Measurements from ENCODE around the gene GSTO2. TPM values are rescaled to one million over a fixed set of nuclear protein-coding genes. Genes with fewer than 3 reads are reported as not detected.

The GSTO2 gene
- total and polyA plus RNA-seq, 12 donors = 0.25 to 1.6 (median 0.94) TPM

DNA sequence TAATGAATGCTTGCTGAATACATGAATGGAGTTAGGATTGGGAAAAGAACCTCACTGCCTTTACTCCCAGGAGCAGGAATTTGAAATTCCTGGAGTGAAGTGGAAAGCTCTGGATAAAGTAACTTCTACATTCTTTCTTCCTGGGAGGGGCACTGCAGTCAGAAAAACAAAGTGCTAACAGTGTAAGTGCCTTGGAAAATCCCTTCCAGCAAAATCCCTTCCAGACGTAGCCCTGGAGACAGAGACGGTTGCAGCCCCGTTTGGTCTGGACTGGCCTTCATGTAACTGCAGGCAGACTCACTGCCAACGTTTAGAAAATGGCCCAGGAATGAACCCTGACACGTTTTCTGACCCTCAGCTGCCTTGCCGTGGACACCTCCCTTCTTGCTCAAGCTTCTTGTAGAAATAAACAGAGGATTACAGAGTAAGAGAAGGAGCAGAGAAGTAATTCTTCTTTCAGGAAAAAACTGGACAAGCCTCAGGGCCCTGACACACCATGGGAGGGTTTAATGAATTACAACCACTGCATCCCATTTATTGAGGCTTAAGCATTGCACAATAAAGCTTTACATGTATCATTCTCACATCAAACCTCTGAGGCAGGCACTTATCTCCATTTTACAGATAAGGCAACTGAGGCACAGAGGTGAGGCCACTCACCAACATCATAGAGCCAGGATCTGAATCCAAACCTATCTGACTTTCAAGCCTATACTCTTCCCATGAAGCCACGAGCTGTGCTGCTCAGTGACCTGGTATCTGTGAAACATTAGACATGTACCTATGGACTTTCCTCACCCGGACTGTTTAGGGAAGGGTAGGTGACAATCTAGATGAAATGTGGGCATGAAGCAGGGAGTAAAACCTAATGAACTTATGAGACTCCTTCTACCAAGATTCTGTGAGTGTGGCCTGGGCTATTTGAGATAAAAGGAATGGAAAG lies 61.5 kb downstream of the GSTO2 start:
- peak in 6 of 8 donors; percentile 1 to 30 (median 4) for ATAC-seq
- intact Hi-C loops (cut with DNase I) = loop anchor here in 1 of 10 donors (10.0 kb wide), 1 partner anchor 416 kb away; the partner anchor contains the start of gene STN1
- 13 to 14% methylated on average over 8 of the region's 8 CpGs for WGBS, 2 donors

DNA sequence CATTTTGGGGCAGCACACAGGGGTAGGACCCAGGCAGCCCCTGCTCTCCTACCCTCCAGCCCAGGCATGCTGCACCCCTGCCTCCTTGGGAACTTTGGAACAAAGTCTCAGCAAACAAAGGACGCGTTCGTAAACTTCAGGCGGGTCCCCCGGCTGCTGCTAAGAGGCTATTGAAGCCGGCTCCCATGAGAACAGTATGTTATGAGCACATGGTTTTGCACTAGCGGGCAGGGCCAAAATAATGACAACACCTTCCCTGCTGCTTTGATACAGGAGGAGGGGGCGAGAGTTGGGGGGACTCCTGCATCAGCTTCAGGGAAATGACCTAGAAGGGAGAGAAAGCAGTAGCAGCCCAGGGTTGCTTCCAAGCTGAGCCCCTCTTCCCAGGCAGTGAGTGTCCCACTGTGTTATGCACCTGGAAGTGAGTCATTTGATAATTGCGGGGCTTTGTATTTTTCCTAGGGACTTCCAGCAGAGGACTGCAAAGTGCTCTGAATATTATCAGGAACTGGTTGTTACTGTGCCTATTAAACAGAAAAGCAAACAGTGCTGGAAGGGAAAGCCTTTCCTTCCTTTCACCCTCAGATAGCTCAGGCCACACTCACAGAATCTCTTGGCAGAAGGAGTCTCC lies 62.3 kb downstream of the GSTO2 start:
- TF ChIP-seq, protein P1, sequence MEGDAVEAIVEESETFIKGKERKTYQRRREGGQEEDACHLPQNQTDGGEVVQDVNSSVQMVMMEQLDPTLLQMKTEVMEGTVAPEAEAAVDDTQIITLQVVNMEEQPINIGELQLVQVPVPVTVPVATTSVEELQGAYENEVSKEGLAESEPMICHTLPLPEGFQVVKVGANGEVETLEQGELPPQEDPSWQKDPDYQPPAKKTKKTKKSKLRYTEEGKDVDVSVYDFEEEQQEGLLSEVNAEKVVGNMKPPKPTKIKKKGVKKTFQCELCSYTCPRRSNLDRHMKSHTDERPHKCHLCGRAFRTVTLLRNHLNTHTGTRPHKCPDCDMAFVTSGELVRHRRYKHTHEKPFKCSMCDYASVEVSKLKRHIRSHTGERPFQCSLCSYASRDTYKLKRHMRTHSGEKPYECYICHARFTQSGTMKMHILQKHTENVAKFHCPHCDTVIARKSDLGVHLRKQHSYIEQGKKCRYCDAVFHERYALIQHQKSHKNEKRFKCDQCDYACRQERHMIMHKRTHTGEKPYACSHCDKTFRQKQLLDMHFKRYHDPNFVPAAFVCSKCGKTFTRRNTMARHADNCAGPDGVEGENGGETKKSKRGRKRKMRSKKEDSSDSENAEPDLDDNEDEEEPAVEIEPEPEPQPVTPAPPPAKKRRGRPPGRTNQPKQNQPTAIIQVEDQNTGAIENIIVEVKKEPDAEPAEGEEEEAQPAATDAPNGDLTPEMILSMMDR (IDR thresholded peaks at IDR 0.05) = no peak
- peaks cover 61 to 100% (median 99%) of the 10 kb centered on the region in 9 donors for H3K4me1 ChIP-seq
- H3K27ac ChIP-seq = peak overlapping the region; percentile 90 to 100 (median 99)
- ATAC-seq (peak; percentile 9 to 57 (median 32)), DNase-seq (peak in 1 of 2 donors; percentile 64)
- peaks cover 0 to 17% (median 0%) of the 10 kb centered on the region in 9 donors for H3K36me3 ChIP-seq
- WGBS, 2 donors = 9 to 15% methylated on average over 9 of the region's 9 CpGs
- no peaks in the 10 kb centered on the region for H3K9me3 ChIP-seq
- H3K27me3 ChIP-seq = no peaks in the 10 kb centered on the region
- peak overlapping the region in 6 of 10 donors; percentile 6 to 28 (median 12) for H3K4me3 ChIP-seq
- intact Hi-C loops (cut with DNase I) = loop anchor here in 1 of 10 donors (10.0 kb wide), 1 partner anchor 417 kb away; the partner anchor contains the start of gene STN1

More for the DNA sequence above, 61.5 kb downstream of the GSTO2 start:
- Histone ChIP-seq H3K4me1 (peaks cover 70 to 100% (median 100%) of the 10 kb centered on the region in 9 donors), H3K27ac (peak overlapping the region; percentile 90 to 100 (median 99)), H3K27me3 (no peaks in the 10 kb centered on the region), H3K9me3 (no peaks in the 10 kb centered on the region), H3K36me3 (peaks cover 0 to 17% (median 0%) of the 10 kb centered on the region in 9 donors), H3K4me3 (peak overlapping the region in 5 of 10 donors; percentile 8 to 37 (median 18))
- TF ChIP-seq, protein P1 (IDR thresholded peaks at IDR 0.05) = no peak
- peak in 1 of 2 donors; percentile 59 for DNase-seq

DNA sequence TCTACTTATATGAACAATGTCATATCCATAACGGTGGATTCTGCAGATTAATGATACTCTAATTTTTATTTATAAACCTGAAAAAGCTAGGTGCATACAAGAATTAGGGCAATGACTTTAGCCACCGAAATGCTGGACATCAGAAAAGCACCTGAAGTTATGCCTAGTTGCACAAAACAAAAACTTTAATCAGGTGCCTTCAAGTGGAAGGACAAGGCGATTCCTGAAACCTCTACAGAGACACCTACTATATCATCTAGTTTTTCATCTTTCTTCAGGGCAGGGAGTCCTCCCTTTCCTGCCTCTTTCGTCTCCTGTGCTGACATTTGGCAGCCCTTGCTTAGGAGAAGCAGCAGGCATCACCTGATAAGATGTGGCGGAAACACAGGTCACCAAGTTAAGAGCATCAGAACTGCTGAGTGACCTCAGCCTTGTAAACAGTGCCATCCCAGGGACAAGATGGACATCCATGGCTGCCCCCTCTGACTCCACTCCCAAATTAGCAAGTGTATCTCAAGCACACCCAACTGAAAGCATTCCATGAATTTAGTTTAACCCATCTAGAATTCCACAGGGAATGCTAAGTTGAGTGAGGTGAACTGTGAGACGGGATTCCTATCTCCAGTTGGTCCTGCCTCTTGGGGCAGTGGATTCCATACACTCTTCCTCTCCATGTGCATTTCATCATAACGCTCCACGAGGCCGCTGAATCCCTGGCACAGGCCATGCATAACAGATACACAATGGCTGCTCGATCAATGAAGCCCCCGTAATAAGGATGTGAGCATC lies 63.5 kb downstream of the GSTO2 start:
- Histone ChIP-seq H3K4me3 (peak overlapping the region in 1 of 10 donors; percentile 4), H3K36me3 (peaks cover 0 to 17% (median 0%) of the 10 kb centered on the region in 9 donors), H3K4me1 (peaks cover 51 to 99% (median 93%) of the 10 kb centered on the region in 9 donors), H3K27me3 (no peaks in the 10 kb centered on the region), H3K9me3 (no peaks in the 10 kb centered on the region), H3K27ac (peak overlapping the region; percentile 90 to 100 (median 99))
- TF ChIP-seq, protein P1 (IDR thresholded peaks at IDR 0.05) = no peak
- WGBS, 2 donors = 44 to 50% methylated on average over 11 of the region's 11 CpGs
- peak in 3 of 8 donors; percentile 9 to 23 (median 20) for ATAC-seq
- intact Hi-C loops (cut with DNase I) = loop anchor here in 1 of 10 donors (10.0 kb wide), 1 partner anchor 418 kb away; the partner anchor contains the start of gene STN1
- no peak for DNase-seq
